GM12801 (cell line): ENCODE measurements around the gene TRAF3IP1.

Experiments
- CTCF ChIP-seq: IDR thresholded peaks from one replicate; pipeline ENCODE4 v1.5.1; 2011; ENCODE audit warnings: control low read depth; ENCODE audit not compliant: insufficient read length; ENCODE audit errors: extremely low read depth

Gene TRAF3IP1

DNA sequence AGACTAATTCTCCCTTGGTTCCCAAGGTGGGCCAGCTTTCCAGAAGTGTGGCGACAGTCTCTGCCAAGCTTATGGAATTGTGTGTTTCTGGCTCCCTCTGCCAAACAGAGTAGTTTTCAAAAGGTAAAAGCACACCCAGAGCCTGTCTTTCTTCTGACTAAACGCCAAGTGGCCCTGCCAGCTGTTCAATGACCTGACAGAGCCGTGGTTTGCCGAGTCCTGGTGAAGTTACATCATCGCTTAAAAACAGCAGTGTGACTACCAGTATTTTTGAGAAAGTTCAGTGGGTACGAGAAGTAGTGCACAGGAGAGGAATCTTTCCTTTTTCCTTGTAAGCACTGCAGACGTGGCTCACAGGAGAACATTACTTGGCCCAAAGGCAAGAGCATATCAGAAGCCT, 33.8 kb upstream of the TRAF3IP1 start:
- TF ChIP-seq CTCF, result no peak

GRCh38 chr2:238286987-238287736, 33.2 kb upstream of the TRAF3IP1 start:
- no peak for TF ChIP-seq CTCF

DNA sequence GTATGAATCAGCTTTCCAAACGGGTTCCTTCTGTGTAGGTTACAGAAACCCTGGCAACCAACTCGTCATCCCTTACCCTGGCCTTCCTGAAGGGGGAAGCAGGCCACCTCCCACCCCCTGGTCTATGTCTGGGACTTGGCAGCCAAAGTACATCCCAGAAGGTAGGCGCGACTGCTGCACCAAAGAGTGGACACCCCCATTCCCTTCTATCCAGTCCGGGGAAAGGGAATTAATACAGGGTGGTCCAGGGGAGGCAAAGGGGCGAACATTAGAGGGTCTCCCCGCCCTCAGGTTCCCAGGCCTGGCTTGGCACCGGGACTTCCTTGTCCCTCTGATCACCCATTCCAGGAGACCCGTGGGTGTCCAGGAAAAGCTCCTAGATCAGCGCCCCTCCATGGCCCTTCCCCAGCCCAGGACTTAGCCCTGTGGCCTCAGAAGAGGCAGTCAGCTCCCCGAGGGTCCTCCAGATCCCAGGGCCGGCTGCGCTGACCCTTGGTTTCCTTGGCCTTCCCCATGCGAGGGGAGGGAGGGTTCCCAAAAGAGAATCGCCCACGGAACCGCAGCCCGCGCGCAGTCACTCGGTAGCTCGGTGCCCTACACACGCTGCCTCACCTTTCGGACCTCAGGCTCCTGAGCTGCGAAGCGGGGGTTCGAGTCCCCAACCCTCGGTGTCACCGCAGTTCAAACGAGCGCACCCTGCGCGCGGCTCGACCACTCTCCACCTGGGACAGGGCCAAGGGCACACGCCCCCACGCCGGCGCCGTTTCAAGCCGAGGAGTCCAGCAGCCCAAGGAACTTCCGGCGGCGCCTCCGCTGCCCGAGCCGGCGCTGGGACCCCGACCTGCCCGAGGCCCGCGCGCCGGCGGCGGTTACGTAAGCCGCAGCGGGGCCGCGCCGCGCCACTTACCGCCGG, 32.3 kb upstream of the TRAF3IP1 start, which contains the start of gene PER2:
Gene PER2 (minus strand): TSS at position 874 of the 913 bp plus-strand sequence. CDS start 10,674 bp downstream, outside the sequence.
- no peak for TF ChIP-seq CTCF

DNA sequence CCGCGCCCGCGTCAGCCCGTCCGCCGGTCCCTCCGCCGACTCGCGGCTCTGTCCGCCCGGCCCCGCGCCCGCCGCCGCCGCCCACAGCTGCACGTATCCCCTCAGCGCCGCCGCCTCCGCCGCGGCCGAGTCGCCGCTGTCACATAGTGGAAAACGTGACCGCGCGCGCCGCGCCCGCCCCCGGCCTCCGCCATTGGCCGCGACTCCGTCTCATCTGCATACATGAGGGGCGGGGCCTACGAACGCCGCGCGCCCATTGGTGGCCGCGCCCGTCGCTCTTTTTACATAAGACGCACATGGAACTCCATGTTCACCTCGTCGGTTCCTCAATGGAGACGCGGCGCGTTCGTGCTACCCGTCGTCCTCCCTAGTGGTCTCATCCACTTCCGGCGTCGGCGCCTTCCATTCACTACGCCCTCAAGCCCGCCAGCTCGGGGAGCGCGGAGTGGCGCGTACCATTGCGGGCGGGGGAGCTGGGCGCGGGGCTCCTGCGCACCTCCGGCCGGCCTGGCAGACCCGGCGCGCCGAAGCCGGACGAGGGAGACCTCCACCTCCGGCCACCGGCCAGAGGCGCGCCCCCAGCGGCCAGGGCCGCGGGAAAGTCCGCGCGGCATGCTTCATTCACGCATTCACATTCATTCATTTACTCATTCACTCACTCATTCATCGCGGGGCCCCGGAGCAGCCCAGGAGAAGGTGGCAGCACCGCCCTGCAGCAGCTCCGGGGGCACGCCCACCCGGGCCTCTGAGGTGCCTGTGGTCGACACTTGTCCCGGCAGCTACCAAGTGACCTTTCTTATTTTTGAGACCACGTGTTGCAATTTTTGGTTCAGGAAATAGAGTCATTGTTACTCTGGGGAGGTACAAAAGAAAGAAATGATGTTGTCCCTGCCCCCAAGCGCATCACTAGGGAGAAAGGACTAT, 31.4 kb upstream of the TRAF3IP1 start:
- no peak for TF ChIP-seq CTCF

- TF ChIP-seq CTCF, result no peak
These were observed 30.7 kb upstream of the TRAF3IP1 start for GRCh38 chr2:238289574-238289973.

GRCh38 chr2:238290091-238290509, 30.2 kb upstream of the TRAF3IP1 start:
- TF ChIP-seq CTCF, result no peak
